H1 (cell line): ENCODE data around the gene DISC1. TPM values are rescaled to one million over a fixed set of nuclear protein-coding genes. Genes with fewer than 3 reads are reported as not detected.

Experiments
- PHF8 ChIP-seq: fragments of 200-600 bp; sonication (generic); conservative IDR thresholded peaks from 2 replicates; pipeline ENCODE4 v1.7.1; 2012; ENCODE audit warnings: low read depth, mild to moderate bottlenecking, inconsistent platforms, low read length, moderate library complexity
- SIN3A ChIP-seq, 2 experiments: IDR thresholded peaks in 1 of 2; conservative IDR thresholded peaks in 1 of 2; 2 replicates each; pipeline ENCODE4 v1.6.1; 2011 to 2012; ENCODE audit warnings: low read length in 2 of 2, improper control_type of control experiment in 1 of 2, low read depth in 1 of 2, mild to moderate bottlenecking in 1 of 2
- SRF ChIP-seq: IDR thresholded peaks from 2 replicates; pipeline ENCODE4 v1.6.1; 2011; ENCODE audit warnings: mild to moderate bottlenecking, low read depth, low read length, moderate library complexity
- polyA plus RNA-seq, 7 experiments: library from polyadenylated mRNA; depleted of rRNA in 3 of 7; stranded (reverse) in 5 of 7; unstranded in 2 of 7; fragments of >200 nt in 5 of 7; fragments of 200-250 nt in 2 of 7; gene quantifications; 1 replicate in 5 of 7; 2 replicates in 1 of 7; 4 replicates in 1 of 7; pipeline versions ENCODE4 v1.2.1 to v1.2.3, GENCODE V29; 2011 to 2013; ENCODE audit warnings: missing spikeins in 2 of 7, mixed read lengths in 2 of 7
- total RNA-seq: library from RNA; stranded (reverse); fragmentation: NEBNext Ultra II Directional; extraction: Animal tissue kit (Norgen Biotek cat#: 25700); gene quantifications from 2 replicates; pipeline ENCODE4 v1.2.1, GENCODE V29; 2021

The DISC1 gene
- total and polyA plus RNA-seq, 2 of the 8 experiments (the other 6 are each of a cell fraction or from before 2014, with no cell fraction given) = 1.1 to 3.5 TPM

GRCh38 chr1:231821281-231821680 lies 194.7 kb downstream of the DISC1 start (continued):
- TF ChIP-seq SIN3A (conservative IDR thresholded peaks at IDR 0.05 in 1 of 2, IDR thresholded peaks at IDR 0.05 in 1 of 2; ENCODE audit: low read depth in 1 of 2, low read length in 2 of 2) (no peak), PHF8 (no peak), SRF (no peak)
